ENCODE measurements around the gene GPR173.
A peak's percentile ranks its signal among the peaks of the same experiment; 100 is the strongest.

GRCh38 chrX:53088136-53088974 is 39.8 kb downstream of the GPR173 start:
- TF ChIP-seq CTCF (IDR thresholded peaks at IDR 0.05) = no peak
- peak in 1 of 4 donors; percentile 25 for TF ChIP-seq POLR2A (IDR thresholded peaks at IDR 0.05)
